GM19452 (cell line): ENCODE results near the gene RBM6.
A peak's percentile ranks its signal among the peaks of the same experiment; 100 is the strongest.
"Not testable (repeated sequence)": the region's sequence is repeated elsewhere in the genome, so short reads cannot be mapped to it uniquely, and the experiment has no call there.

Source experiments
- ATAC-seq: cut with Tn5 transposase; IDR thresholded peaks from one replicate; pipeline ENCODE4 v1.9.1; 2021; ENCODE audit not compliant: unreplicated experiment

Gene RBM6, protein sequence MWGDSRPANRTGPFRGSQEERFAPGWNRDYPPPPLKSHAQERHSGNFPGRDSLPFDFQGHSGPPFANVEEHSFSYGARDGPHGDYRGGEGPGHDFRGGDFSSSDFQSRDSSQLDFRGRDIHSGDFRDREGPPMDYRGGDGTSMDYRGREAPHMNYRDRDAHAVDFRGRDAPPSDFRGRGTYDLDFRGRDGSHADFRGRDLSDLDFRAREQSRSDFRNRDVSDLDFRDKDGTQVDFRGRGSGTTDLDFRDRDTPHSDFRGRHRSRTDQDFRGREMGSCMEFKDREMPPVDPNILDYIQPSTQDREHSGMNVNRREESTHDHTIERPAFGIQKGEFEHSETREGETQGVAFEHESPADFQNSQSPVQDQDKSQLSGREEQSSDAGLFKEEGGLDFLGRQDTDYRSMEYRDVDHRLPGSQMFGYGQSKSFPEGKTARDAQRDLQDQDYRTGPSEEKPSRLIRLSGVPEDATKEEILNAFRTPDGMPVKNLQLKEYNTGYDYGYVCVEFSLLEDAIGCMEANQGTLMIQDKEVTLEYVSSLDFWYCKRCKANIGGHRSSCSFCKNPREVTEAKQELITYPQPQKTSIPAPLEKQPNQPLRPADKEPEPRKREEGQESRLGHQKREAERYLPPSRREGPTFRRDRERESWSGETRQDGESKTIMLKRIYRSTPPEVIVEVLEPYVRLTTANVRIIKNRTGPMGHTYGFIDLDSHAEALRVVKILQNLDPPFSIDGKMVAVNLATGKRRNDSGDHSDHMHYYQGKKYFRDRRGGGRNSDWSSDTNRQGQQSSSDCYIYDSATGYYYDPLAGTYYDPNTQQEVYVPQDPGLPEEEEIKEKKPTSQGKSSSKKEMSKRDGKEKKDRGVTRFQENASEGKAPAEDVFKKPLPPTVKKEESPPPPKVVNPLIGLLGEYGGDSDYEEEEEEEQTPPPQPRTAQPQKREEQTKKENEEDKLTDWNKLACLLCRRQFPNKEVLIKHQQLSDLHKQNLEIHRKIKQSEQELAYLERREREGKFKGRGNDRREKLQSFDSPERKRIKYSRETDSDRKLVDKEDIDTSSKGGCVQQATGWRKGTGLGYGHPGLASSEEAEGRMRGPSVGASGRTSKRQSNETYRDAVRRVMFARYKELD

DNA sequence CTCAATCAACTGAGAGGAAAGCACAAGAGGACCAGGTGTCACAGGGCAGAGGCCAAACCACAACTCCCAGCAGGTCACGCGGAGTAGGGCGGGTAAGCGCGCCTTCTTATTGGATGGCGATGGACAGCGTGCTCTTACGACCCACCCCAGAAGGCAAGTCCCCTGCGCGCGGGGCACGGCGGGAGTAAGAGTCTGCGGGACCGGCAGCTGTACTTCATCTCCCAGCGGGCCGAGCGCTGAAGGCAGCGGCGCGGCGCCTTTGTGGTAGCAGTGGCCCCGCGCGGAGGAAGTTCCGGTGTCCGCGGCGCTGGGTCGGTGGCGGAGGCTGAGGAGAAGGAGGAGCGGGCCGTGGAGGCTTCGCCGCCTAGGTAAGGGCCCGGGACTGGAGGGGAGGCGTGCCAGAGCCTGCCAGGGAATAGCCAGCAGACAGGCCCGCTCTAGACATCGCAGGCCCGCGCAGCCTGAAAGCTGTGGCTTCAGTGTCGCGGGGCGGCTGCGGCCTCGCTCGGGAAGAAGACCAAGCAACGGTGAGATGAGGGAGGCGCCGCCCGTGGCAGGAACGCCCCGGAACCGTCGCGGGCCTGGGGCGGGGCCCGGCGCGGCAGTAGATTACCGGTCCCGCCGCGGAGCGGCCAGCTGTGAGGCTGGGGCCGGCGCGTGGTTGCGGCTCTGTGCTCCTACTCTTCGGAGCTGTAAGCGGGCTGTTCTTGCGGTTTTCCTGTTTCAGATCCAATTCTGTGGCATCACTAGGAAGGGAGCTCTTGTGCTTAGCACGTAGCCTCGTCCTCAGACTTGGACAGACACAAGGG, at the start of gene RBM6:
TSS of gene RBM6 (plus strand) at position 293 of the 809 bp plus-strand sequence. CDS start 22,492 bp downstream, outside the sequence.
- ATAC-seq = peak; percentile 88

DNA sequence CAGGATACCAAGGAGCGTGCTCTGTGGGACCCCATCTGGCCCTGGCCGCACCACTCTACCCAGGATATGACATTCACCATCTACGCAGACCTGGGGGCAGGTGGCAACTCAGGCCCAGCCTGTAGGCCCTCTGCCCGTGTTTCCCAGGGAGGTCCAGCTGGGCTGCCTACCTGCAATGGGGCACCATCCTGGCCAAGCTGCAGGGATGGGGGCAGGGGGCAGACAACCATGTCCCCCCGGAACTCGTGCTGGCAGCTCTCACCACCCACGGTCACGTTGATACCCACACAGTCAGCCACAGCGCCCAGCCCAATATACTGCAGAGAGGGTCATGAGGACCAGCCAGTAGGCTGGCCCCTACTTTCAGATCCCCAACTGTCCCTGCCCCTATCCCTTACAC, 44.2 kb upstream of the RBM6 start:
- ATAC-seq = no peak

DNA sequence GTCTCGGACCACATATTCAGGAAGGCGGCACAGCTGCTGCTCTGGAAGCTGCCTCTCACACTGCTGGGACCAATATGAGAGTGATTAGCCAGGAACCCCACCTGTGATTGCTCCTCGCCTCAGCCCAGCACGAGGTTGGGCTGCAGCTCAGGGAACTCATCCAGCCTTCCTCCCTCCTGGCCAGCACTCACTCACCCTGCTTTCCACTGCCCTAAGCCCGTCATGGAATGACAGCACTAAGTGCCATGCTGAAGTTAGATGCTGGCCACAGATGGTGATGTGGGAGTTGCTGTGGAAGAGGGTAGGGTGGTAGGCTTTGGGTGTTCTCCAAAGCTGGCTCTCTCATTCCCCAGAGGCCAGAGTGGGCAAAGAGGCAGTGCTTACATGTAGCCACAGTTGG, 43.6 kb upstream of the RBM6 start:
- no peak for ATAC-seq

DNA sequence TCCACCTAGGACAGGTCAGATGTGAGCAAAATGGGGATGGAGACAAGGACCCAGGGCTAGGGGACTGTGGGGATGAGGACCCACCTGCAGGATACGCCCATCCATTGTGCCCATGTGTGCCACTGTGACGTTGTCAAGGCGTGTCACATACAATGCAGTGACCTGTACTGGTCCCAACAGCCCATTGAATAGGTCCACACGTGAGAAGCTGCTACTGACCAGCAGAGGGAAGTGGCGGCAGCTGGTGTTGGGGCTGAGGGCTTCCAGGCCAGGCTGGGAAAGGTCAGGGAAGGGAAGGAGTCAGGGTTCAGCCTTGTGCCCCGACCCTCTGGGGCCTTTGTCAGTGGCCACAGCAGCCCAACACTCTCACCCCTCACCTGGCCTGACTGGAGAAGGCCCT, 41.0 kb upstream of the RBM6 start:
- no peak for ATAC-seq

DNA sequence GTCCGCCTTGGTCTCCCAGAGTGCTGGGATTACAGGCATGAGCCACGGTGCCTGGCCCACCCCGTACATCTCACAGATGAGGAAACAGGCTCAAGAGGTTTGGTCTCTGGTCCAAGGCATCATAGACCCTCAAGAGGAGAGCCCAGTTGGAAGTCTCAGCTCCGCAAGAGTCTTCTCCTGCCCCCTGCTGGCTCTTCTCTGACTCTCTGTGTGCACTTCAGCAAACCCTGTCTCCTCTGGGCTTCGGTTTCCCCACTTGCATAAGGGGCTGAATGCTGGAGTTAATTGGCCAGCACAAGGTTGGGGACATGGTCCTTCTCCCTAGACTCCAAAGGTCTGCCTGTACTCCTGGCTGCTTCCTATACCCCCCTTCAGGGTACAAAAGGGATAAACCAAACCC, 40.1 kb upstream of the RBM6 start:
- ATAC-seq = no peak

DNA sequence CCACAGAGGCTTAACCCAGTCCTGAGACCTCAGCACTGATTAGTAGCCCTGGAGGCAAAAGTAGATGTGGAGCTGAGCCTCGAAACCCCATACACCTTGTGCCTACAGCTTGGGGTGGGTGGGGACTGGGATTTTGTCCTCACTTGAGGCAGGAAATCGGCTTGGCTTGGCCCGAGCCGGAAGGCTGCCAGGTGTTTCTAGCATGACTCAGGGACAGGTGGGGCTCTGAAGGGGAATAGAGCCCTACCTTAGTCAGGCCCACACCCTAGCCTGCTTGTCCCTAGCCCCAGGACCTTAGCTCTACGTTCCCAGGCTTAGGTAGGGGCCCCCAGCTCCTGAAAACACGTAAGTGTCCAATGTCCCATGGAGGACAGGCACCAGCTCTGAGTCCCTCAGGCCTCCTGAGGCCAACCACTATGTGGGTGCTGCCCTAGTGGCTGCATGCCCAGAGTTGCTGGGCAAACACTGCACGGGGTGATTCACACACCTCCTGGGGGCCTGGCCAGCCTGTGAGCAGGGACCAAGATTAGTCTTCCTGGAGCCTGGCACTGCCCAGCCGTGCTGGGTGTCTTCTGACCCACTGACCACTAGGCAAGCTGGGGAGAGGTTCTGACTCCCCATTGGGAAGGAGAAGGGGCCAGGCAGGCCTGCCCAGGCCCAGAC, 39.3 kb upstream of the RBM6 start:
- ATAC-seq = no peak

DNA sequence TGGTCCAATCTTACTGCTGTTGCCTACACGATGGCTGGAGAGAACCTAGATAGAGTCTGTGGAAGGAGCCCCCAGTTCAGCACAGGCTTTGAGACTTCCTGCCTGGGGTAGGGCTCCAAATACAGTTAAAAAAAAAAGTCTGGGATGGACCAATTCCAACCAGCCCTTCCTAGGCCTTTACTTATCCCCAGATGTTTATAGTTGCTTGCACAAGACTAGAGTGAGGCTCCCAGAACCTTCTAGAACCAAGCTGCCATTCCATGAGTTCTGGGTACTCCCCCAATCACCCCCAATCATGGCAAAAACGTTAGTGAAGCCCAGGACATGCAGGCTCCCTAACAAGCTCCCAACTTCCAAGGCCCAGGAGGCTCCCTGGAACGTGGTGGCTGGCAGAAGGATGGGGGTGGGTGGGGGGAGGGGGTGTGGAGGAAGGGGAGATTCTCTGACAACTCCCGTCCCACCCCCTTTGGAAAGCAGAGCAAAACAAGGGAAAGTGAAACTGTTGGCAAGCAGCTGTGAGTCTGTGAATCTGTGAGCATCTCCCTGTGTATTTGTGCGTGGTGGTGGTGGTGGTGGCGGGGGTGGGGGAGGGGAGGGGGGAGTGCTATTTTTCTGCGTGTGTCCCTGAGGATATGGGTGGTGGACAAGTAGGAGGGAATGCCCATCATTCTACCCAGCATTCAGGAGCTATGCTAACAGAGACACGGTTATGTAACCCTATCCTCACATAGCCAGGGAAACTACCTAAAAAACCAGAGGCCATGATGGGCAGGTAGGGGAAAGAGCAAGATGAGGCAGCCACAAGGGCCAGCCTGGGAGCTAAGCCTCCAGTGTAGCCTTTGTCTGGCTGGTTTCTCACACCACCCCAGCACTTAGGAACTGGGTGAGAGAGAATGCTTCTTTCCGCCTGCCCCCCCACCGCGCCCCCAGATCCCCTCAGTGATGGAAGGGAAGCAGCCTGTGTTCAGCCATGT, 38.3 kb upstream of the RBM6 start:
- no peak for ATAC-seq

DNA sequence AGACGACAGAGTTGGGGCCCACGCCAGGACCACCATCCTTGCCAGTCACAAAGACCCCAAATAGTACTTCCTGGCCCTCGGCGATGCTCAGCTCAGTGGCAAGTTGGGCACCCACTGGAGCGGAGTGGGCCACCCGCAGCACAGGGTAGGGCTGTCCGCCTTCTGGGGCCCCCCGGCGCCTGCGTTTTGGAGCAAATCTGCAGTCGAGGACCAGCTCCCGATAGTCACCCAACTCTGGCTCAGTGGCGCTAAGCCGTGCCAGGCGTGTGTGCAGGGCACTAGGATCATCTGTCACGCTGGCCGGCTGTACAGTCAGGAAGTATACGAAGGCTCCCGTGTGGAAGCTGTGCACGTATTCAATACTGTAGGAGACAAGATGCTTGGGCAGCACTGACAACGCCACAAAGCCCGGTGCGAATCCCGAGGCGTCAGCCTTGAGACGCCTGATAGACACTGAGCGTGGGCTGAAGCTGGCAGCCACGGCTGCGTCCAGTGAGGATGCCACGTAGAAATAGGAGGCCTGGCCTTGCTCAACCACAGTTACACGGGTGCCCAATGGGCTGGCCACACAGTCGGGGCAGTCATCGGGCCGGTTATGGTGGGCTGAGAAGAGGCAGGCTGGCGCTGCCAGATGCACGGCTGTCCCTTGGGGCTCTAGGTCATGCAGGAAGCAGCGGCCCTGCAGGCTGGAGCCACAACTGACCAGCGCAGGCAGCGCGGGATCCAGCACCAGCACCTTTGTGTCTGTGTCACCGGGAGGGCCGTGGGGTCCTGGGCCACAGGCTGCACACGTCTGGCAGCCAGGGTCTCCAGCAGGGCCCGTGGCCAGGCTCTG, 37.2 kb upstream of the RBM6 start:
- no peak for ATAC-seq

DNA sequence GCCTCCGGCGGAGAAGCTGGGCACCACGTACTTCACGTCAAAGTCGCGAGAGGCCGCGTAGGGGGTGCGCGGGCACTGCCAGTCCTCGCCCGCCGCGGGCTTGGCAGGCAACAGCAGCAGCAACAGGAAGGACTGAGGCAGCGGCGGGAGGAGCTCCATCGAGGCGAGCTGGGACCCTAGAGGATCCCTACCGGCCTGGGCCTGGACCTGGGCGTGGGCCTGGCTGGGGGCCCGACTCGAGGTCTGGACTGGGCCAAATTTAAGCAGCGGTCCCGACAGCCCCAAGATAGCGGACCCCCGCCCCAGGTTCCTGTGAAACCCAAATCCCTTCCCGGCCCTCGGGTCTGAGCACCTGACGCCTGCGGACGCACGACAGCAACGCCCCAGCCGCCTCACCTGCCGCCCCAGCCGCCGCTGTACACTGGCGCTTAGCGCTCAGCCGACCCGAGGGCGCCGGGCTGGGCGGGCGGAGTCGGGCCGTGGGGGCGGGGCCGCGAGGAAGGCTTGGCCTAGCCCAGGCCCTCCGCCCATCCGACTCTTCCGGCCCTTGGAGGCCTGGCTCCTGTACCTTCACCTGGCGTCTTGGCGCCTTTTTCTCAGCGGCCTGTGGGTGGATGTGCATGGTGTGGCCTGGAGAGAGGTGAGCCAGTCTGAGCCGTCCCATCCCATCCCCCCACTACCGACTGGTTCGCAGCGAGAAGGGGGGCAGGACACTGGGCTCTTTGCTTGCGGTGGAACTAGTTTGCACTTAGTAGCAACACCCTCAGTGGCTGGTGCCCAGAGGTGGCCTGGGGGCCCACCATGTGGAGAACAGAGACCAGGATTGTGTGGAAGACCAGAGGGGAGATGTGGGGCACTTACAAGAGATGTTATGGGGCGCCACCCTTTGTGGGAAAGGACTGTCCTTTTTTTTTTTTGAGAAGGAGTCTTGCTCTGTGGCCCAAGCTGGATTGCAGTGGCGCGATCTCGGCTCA, 36.2 kb upstream of the RBM6 start, which contains the start of gene MST1R:
TSS of gene MST1R (minus strand) at position 423 of the 974 bp plus-strand sequence. CDS start at position 159, 264 bp downstream.
- ATAC-seq = peak; percentile 72

DNA sequence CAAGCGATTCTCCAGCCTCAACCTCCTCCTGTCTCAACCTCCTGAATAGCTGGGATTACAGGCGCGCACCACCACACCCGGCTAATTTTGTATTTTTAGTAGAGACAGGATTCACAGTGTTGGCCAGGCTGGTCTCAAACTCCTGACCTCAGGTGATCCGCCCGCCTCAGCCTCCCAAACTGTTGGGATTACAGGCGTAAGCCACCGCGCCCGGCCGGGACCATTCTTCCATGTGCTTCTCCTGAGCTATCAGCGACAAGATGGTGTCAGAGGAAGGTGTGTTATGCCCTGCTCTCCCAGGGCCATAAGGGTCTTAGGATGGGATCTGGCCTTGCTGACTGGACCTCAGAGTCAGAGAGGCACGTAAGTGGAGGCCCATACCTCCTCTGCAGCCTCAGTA, 35.5 kb upstream of the RBM6 start:
- ATAC-seq = not testable (repeated sequence)

DNA sequence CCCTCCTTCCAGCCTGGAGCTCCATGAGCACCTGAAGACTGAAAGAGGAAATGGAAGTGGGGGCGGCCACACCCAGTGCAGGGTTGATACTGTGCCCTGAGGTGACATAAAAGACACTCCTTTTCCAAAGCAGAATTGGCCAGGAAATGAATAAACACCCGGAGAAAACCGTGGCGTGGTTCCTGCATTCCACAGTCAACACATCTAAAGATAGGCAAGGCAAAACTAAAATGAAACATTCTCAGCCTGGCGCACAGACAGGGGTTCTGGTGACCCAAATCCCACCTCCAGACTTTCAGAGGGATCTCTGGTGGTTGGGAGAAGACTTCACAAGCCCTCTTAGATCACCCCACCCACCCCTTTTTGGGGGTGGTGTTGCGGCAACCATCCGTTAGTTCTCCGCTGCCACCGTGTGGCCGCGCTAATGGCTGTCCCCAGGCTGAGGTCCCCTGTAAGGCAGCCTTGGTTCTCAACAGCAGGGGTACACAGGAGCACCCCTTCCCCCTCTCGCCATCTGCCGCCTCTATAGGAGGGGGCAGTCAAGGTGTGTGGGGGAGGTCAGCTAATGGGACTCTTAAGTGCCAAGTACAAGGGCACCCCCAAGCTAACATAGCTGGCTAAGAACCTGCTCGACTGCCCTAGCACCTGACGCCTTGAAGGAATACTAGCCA, 33.7 kb upstream of the RBM6 start:
- no peak for ATAC-seq

DNA sequence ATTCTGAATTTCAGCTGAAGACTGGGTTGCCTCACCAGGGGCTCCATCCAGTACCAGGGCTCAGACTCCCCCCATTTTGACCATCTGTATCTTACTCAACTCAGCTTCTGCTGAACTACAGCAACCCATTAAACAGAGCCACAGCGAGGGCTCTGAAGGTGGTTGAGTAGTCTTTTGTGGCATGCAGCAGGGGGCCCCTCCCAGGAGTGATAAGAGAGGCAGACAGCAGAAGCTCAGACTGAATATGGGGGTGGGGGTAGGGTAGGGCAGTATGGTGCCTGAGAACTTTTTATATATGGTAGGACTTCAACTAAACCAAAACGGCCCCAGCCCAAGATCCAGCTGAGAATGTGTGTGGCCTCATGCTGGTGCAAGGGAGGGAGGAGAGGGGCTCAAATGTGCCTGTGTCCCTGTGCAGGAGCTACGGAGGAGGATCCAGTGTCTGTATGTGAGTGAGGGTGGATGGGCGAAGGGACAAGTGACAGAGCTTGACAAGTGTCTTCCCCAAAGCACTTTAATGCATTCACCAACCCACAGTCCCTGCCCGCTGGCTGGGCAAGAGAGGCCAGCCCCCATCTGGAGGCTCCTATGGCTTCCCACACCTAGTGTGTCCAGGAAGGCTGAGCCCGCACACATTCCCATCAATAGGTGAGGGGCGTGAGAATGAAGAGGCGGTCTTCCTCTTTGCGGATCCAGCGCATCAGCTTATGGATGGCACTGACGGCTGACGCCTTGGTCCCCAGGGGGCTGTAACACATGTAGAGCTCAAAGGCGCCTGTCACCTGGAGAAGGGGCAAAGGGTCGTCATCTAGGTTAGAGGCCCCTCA, 31.4 kb upstream of the RBM6 start:
- no peak for ATAC-seq

DNA sequence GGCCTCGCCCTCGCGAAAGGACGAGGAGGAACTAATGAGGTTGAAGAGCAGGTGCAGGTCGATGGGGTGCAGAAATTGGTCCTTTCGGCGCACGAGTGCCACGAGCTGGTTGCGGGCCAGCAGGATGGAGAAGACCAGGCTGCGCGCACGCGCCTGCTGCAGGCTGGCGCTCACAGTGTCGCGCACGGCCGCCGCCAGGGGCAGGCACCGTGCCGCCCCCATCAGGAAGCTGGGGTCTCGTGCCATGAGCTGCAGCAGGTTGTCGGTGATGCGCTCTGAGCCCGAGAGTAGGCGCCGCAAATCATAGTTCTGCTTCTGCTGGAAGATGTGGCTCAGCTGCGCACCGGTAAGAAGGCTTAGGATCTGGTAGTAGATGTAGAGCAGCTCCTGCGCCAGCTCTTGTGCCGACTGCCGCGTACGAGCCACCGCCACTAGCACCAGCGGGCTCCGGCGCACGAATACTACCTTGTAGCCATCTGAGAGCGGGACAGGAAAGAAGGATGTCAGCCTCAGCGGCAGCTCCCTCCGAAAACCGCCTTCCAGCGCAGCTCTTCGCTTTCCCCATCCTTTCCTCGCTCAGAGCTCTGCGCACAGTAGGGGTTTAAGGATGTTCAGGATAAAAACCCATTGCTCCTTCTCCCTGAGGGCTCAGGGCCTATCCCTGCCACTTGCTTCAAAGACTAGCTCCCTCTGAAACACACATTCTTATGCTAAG, 29.4 kb upstream of the RBM6 start:
- no peak for ATAC-seq

DNA sequence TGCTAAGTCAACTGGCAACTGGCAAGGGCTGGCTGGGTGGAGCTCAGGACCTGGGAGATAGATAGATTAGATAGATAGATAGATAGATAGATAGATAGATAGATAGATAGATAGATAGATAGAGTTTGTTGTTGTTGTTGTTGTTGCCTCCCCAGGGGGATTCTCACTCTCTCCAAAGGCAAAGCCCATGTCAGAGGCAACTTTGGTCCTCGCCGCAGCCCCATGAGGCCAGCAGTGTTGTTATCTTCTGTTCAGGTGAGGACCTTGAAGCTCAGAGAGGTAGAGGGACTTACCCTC, 28.9 kb upstream of the RBM6 start:
- ATAC-seq = no peak

DNA sequence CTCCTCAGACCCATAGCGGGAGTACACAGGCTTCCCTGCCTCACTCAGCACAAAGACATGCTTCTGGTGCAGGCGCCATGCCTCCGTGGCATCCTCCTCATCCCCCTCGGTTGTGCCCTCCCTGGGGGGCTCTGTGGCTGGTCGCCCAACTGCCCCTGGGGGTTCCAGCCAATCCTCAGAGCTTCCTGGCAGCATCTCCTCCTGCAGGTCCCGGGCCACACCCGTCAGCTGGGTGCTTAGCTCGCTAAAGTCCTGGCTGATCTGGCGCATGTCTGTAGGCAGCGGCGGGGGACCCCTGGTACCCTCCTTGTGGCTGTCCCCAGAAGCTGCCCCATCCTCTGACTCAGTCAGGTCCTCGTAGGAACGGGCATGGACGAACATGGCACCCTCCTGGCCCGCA, 28.3 kb upstream of the RBM6 start:
- ATAC-seq = no peak
